Activated B cell treated with CpG ODN at 0.5 μM for 24 hours (primary cell): Measurements from ENCODE around the gene NT5DC3. TPM values are rescaled to one million over a fixed set of nuclear protein-coding genes. Genes with fewer than 3 reads are reported as not detected.
"Not testable (repeated sequence)": the region's sequence is repeated elsewhere in the genome, so short reads cannot be mapped to it uniquely, and the experiment has no call there.

Experiments used
- ATAC-seq: fragments of 200-7000 bp; cut with Tn5 transposase; one replicate; pipeline ENCODE4 v1.10.0; 2021; ENCODE audit warnings: low read depth, mild to moderate bottlenecking, moderate library complexity
- CTCF ChIA-PET: fragments of 350-600 bp; sonication (Branson Sonifier 250); formaldehyde crosslinking; loops from one replicate; lab custom pipeline; 2021; ENCODE audit warnings: antibody characterized with exemption; lab: Charles Lee
- POLR2A ChIA-PET: fragments of 350-600 bp; sonication (Branson Sonifier 250); formaldehyde crosslinking; loops from one replicate; lab custom pipeline; 2021; ENCODE audit warnings: antibody characterized with exemption; lab: Charles Lee
- DNase-seq: peaks from one replicate; pipeline ENCODE4 v3.0.0; 2022
- H3K27ac Mint-ChIP-seq: one replicate; pipeline ENCODE4 v1.8.0; 2020; ENCODE audit warnings: mixed read lengths
- H3K27me3 Mint-ChIP-seq: one replicate; pipeline ENCODE4 v1.8.0; 2021; ENCODE audit warnings: mixed read lengths
- H3K36me3 Mint-ChIP-seq: one replicate; pipeline ENCODE4 v1.8.0; 2021; ENCODE audit warnings: low read depth, mixed read lengths
- H3K4me1 Mint-ChIP-seq: one replicate; pipeline ENCODE4 v1.8.0; 2021; ENCODE audit warnings: mixed read lengths
- H3K4me3 Mint-ChIP-seq: one replicate; pipeline ENCODE4 v1.8.0; 2020; ENCODE audit warnings: mild to moderate bottlenecking, mixed read lengths
- H3K9me3 Mint-ChIP-seq: one replicate; pipeline ENCODE4 v1.8.0; 2020; ENCODE audit warnings: mixed read lengths
- intact Hi-C: fragments of 100-400 bp; cut with micrococcal nuclease; formaldehyde crosslinking; loops from one replicate; pipeline ENCODE4 v1.15.1; 2024
- total RNA-seq: library from RNA; stranded (reverse); gene quantifications from 2 replicates; pipeline ENCODE4 v1.2.3, GENCODE V29; 2022
- TF ChIP-seq, protein P1 (sequence below): fragments of 200-600 bp; IDR thresholded peaks from one replicate; pipeline ENCODE4 v1.8.0; 2022; ENCODE audit warnings: antibody characterized with exemption, mild to moderate bottlenecking

The NT5DC3 gene
- total RNA-seq, 1 donor from 2014 or later = 11.6 TPM

DNA sequence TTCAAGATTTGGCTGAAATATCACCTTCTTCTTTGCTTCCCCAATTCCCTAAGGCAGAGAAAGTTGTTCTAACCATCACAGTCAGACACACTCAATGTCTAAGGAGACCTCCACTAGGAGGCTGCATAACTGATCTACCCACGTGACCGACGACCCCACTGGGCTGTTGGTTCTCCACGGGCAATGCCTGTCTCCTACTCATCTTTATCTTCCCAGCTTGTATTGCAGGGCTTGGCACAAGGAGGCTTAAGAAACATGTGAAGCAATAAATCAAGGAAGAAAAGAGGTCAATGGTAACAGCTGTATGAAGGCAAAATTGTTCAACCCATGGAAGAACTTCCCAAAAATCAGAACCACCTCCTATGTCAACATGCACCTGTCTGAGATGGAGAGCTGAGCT is 27.1 kb downstream of the NT5DC3 start:
- CTCF ChIA-PET = no interaction called here
- DNase-seq (no peak), ATAC-seq (no peak)
- Mint-ChIP-seq H3K27ac (no peak overlapping the region), H3K27me3 (no peaks in the 10 kb centered on the region), H3K36me3 (peaks cover 51% of the 10 kb centered on the region), H3K9me3 (no peaks in the 10 kb centered on the region), H3K4me3 (no peak overlapping the region), H3K4me1 (no peaks in the 10 kb centered on the region)
- intact Hi-C loops = no loop called here
- TF ChIP-seq, protein P1, sequence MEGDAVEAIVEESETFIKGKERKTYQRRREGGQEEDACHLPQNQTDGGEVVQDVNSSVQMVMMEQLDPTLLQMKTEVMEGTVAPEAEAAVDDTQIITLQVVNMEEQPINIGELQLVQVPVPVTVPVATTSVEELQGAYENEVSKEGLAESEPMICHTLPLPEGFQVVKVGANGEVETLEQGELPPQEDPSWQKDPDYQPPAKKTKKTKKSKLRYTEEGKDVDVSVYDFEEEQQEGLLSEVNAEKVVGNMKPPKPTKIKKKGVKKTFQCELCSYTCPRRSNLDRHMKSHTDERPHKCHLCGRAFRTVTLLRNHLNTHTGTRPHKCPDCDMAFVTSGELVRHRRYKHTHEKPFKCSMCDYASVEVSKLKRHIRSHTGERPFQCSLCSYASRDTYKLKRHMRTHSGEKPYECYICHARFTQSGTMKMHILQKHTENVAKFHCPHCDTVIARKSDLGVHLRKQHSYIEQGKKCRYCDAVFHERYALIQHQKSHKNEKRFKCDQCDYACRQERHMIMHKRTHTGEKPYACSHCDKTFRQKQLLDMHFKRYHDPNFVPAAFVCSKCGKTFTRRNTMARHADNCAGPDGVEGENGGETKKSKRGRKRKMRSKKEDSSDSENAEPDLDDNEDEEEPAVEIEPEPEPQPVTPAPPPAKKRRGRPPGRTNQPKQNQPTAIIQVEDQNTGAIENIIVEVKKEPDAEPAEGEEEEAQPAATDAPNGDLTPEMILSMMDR = no peak
- POLR2A ChIA-PET = no interaction called here

DNA sequence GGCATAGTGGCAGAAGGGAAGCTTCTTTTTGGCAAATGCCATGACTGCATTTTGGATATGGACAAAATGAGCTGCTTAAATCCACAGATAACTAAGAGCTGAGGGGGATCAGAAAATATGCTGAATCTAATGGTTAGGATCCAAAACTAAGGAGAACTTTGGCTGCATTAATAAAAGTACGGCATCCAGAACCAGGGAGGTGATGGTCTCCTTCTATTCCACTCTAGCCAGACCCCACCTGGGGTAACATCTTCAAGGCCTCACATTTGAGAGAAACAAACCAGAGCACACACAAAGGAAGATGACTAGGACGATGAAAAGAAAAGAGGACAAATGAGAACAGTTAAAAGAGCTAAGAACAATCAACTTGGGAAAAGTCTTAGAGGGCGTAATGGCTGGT is 27.6 kb downstream of the NT5DC3 start:
- no peak overlapping the region for H3K4me3 Mint-ChIP-seq
- CTCF ChIA-PET = no interaction called here
- DNase-seq (no peak), ATAC-seq (no peak)
- H3K9me3 Mint-ChIP-seq = no peaks in the 10 kb centered on the region
- intact Hi-C loops = no loop called here
- POLR2A ChIA-PET = no interaction called here
- TF ChIP-seq, protein P1 = no peak
- no peaks in the 10 kb centered on the region for H3K4me1 Mint-ChIP-seq
- no peak overlapping the region for H3K27ac Mint-ChIP-seq
- peaks cover 52% of the 10 kb centered on the region for H3K36me3 Mint-ChIP-seq
- H3K27me3 Mint-ChIP-seq = no peaks in the 10 kb centered on the region

DNA sequence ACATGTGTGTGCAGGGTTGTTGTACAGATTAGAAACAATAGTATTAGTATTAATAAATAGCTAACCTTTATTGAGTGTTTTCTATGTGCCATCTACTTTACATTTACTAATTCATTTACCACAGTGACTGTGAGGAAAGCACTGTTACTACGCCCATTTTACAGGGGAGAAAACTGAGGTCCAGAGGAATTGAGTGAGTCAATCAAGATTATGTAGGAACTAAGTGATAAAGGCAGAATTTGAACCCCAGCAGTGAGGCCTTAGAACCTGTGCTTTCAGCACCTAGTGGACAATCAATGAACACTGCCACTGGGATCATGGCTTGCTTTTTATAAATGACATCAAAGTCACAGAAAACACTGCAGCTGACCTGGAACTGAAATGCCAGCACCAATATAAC is 28.2 kb downstream of the NT5DC3 start:
- H3K36me3 Mint-ChIP-seq = peaks cover 56% of the 10 kb centered on the region
- no peak for ATAC-seq
- DNase-seq = no peak
- POLR2A ChIA-PET = no interaction called here
- H3K4me3 Mint-ChIP-seq = no peak overlapping the region
- no peaks in the 10 kb centered on the region for H3K9me3 Mint-ChIP-seq
- CTCF ChIA-PET = no interaction called here
- H3K4me1 Mint-ChIP-seq = no peaks in the 10 kb centered on the region
- intact Hi-C loops = no loop called here
- H3K27me3 Mint-ChIP-seq = no peaks in the 10 kb centered on the region
- no peak overlapping the region for H3K27ac Mint-ChIP-seq
- TF ChIP-seq, protein P1 = no peak

DNA sequence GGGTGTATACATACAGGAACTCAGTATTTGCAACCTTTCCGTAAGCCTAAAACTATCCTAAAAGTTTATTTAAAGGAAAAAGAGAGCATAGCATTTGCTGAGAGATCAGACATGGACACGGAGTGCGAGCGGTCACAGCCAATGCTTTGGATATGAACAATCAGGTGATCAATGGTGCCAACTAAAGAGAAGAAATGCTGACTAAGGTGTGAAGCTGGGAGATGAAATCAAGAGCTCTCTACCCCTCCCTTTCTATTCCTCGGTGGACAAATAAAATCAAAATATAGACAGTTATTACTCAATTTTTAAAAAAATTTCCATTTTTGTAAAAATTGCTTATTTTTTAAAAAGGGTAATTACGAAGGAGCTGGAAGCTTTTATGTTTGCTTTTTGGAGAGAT is 29.2 kb downstream of the NT5DC3 start:
- Mint-ChIP-seq H3K36me3 (peaks cover 66% of the 10 kb centered on the region), H3K27ac (no peak overlapping the region), H3K9me3 (no peaks in the 10 kb centered on the region), H3K4me3 (no peak overlapping the region), H3K27me3 (no peaks in the 10 kb centered on the region), H3K4me1 (no peaks in the 10 kb centered on the region)
- intact Hi-C loops = no loop called here
- DNase-seq = no peak
- ChIA-PET CTCF (no interaction called here), POLR2A (no interaction called here)
- TF ChIP-seq, protein P1 = no peak
- no peak for ATAC-seq

DNA sequence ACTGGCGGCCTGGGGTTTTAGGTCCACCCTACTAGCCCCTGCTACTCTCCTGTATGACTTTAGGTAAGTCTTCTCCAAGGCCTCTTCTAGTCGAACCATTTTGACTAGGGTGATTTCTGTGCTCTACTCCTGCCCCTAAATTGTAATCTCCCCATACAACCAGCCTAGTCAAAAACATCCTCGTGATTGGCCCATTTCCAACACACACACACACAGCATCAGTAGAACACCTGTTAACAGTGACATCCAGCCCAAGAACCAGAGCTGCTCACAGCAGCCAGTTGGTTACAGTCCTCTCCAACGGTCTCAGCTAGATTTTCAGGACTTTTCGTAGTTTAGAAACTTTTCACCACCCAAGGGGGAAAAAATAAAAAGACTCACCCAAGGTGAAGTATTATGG is 30.9 kb downstream of the NT5DC3 start:
- intact Hi-C loops = no loop called here
- ChIA-PET CTCF (no interaction called here), POLR2A (no interaction called here)
- no peak overlapping the region for H3K4me3 Mint-ChIP-seq
- H3K27ac Mint-ChIP-seq = no peak overlapping the region
- H3K4me1 Mint-ChIP-seq = no peaks in the 10 kb centered on the region
- H3K27me3 Mint-ChIP-seq = no peaks in the 10 kb centered on the region
- no peak for DNase-seq
- H3K36me3 Mint-ChIP-seq = peaks cover 76% of the 10 kb centered on the region
- TF ChIP-seq, protein P1 = no peak
- H3K9me3 Mint-ChIP-seq = no peaks in the 10 kb centered on the region
- ATAC-seq = no peak

GRCh38 chr12:103809639-103810038 is 31.4 kb downstream of the NT5DC3 start:
- intact Hi-C loops, CTCF ChIA-PET, H3K4me3 Mint-ChIP-seq, DNase-seq, H3K4me1 Mint-ChIP-seq, H3K9me3 Mint-ChIP-seq, H3K27ac Mint-ChIP-seq, ATAC-seq, H3K27me3 Mint-ChIP-seq, POLR2A ChIA-PET: not testable (repeated sequence)
- H3K36me3 Mint-ChIP-seq = peaks cover 77% of the 10 kb centered on the region
